22Rv1 (cell line): ENCODE measurements around the gene TRPV5.

Experiments
- ZFX ChIP-seq: fragments of 450-650 bp; IDR thresholded peaks from 2 replicates; pipeline ENCODE4 v1.6.1; 2017; ENCODE audit warnings: antibody characterized with exemption, borderline replicate concordance
- TF ChIP-seq, protein P1 (sequence below): fragments of 450-650 bp; IDR thresholded peaks from 2 replicates; pipeline ENCODE4 v1.5.1; 2017; ENCODE audit warnings: mild to moderate bottlenecking

DNA sequence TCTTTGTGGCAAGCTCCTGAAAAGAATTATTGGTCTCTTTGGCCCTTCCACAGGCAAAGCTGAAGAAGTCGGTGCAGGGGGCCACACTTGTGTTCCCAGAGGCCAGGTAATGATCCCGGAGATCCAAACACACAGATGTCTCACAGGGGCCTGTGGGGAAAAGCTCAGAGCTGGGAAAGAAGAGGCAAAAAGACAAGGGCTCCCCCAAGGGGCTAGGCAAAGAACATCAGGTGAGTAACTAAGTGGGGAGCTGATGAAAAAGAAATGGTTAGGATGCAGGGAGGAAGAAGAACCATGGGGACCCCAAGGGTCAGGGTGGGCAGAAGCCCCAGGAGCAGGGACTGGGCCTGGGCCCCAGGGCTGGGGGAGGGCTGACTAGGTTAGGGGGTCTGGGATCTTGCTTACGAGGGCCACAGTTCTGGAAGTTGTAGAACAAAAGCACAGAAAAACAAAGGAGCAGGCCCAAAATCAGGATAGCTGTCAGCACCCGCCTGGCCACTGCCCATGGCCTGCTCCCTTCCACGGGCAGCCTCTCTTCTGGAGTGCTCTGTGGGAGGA lies 27.5 kb upstream of the TRPV5 start:
- TF ChIP-seq, protein P1, sequence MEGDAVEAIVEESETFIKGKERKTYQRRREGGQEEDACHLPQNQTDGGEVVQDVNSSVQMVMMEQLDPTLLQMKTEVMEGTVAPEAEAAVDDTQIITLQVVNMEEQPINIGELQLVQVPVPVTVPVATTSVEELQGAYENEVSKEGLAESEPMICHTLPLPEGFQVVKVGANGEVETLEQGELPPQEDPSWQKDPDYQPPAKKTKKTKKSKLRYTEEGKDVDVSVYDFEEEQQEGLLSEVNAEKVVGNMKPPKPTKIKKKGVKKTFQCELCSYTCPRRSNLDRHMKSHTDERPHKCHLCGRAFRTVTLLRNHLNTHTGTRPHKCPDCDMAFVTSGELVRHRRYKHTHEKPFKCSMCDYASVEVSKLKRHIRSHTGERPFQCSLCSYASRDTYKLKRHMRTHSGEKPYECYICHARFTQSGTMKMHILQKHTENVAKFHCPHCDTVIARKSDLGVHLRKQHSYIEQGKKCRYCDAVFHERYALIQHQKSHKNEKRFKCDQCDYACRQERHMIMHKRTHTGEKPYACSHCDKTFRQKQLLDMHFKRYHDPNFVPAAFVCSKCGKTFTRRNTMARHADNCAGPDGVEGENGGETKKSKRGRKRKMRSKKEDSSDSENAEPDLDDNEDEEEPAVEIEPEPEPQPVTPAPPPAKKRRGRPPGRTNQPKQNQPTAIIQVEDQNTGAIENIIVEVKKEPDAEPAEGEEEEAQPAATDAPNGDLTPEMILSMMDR: peak; percentile 30
- TF ChIP-seq ZFX: no peak
